Ishikawa (cell line): ENCODE data around the gene LCAT.

ENCODE experiments used
- RAD21 ChIP-seq: IDR thresholded peaks from 2 replicates; pipeline ENCODE4 v1.6.1; 2012; ENCODE audit warnings: low read depth
- TF ChIP-seq, protein P1 (sequence below): IDR thresholded peaks from 2 replicates; pipeline ENCODE4 v1.6.1; 2012; ENCODE audit warnings: low read depth, mild to moderate bottlenecking
- TF ChIP-seq, protein P2 (sequence below): IDR thresholded peaks from 2 replicates; pipeline ENCODE4 v1.6.1; 2012

DNA sequence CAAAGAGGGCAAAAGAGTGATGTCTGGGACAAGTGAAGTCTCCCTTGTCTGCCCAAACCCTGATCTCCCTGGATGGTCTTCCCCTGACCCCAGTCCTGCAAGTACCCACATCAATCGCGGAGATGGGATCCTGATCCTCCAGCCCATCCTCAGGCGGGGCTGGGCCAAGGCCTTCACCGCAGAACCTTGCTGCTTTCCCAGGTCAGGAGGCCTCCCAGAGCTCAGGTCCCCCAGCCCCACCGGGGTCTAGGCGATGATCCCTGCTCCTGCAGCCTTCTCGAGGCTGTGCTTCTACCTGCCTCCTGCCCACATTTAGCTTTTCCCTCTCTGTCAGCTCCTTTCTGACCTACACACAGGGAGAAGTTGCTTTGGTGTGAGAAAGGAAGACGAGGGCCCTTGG, 18.2 kb upstream of the LCAT start:
- TF ChIP-seq, protein P1, sequence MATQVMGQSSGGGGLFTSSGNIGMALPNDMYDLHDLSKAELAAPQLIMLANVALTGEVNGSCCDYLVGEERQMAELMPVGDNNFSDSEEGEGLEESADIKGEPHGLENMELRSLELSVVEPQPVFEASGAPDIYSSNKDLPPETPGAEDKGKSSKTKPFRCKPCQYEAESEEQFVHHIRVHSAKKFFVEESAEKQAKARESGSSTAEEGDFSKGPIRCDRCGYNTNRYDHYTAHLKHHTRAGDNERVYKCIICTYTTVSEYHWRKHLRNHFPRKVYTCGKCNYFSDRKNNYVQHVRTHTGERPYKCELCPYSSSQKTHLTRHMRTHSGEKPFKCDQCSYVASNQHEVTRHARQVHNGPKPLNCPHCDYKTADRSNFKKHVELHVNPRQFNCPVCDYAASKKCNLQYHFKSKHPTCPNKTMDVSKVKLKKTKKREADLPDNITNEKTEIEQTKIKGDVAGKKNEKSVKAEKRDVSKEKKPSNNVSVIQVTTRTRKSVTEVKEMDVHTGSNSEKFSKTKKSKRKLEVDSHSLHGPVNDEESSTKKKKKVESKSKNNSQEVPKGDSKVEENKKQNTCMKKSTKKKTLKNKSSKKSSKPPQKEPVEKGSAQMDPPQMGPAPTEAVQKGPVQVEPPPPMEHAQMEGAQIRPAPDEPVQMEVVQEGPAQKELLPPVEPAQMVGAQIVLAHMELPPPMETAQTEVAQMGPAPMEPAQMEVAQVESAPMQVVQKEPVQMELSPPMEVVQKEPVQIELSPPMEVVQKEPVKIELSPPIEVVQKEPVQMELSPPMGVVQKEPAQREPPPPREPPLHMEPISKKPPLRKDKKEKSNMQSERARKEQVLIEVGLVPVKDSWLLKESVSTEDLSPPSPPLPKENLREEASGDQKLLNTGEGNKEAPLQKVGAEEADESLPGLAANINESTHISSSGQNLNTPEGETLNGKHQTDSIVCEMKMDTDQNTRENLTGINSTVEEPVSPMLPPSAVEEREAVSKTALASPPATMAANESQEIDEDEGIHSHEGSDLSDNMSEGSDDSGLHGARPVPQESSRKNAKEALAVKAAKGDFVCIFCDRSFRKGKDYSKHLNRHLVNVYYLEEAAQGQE: no peak
- TF ChIP-seq, protein P2, sequence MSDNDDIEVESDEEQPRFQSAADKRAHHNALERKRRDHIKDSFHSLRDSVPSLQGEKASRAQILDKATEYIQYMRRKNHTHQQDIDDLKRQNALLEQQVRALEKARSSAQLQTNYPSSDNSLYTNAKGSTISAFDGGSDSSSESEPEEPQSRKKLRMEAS: no peak
- TF ChIP-seq RAD21: no peak
